ENCODE data around the gene SETBP1.

SETBP1 gene

DNA sequence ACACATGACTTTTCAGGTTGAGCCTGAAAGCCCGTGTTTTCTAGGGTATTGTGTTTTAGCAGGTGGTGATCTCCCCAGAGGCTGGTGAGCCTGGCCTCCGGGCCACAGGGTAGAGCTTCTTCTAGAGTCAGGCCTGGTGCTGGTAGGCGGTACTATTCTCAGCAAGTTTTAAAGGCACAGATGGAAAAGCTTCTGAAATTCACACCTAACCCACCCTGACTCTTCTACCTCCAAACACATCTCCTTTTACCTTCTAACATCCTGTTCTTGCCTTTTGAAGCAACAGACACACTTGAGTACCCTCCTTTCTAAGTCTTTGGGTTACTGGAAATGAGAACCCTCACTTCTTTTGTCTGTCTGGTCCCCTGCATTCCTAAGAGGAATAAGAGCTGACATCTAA, 191.1 kb downstream of the SETBP1 start:
- no peak for TF ChIP-seq CSDC2 (CRISPR knock-in tag; IDR thresholded peaks at IDR 0.05)
- no peak for TF ChIP-seq SNAI2 (CRISPR knock-in tag; IDR thresholded peaks at IDR 0.05)
- TF ChIP-seq PPARA (CRISPR knock-in tag; IDR thresholded peaks at IDR 0.05; ENCODE audit: borderline replicate concordance): no peak
- no peak for TF ChIP-seq OSR1 (CRISPR knock-in tag; IDR thresholded peaks at IDR 0.05)
- TF ChIP-seq ZFP30 (CRISPR knock-in tag; IDR thresholded peaks at IDR 0.05): no peak
- TF ChIP-seq, protein P1, sequence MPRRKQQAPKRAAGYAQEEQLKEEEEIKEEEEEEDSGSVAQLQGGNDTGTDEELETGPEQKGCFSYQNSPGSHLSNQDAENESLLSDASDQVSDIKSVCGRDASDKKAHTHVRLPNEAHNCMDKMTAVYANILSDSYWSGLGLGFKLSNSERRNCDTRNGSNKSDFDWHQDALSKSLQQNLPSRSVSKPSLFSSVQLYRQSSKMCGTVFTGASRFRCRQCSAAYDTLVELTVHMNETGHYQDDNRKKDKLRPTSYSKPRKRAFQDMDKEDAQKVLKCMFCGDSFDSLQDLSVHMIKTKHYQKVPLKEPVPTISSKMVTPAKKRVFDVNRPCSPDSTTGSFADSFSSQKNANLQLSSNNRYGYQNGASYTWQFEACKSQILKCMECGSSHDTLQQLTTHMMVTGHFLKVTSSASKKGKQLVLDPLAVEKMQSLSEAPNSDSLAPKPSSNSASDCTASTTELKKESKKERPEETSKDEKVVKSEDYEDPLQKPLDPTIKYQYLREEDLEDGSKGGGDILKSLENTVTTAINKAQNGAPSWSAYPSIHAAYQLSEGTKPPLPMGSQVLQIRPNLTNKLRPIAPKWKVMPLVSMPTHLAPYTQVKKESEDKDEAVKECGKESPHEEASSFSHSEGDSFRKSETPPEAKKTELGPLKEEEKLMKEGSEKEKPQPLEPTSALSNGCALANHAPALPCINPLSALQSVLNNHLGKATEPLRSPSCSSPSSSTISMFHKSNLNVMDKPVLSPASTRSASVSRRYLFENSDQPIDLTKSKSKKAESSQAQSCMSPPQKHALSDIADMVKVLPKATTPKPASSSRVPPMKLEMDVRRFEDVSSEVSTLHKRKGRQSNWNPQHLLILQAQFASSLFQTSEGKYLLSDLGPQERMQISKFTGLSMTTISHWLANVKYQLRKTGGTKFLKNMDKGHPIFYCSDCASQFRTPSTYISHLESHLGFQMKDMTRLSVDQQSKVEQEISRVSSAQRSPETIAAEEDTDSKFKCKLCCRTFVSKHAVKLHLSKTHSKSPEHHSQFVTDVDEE (CRISPR knock-in tag; IDR thresholded peaks at IDR 0.05): no peak
- TF ChIP-seq ZFP3 (CRISPR knock-in tag; IDR thresholded peaks at IDR 0.05): no peak
- no peak for TF ChIP-seq ZNF70 (CRISPR knock-in tag; IDR thresholded peaks at IDR 0.05)
- no peak for TF ChIP-seq ISL1 (CRISPR knock-in tag; IDR thresholded peaks at IDR 0.05)
- TF ChIP-seq, protein P2, sequence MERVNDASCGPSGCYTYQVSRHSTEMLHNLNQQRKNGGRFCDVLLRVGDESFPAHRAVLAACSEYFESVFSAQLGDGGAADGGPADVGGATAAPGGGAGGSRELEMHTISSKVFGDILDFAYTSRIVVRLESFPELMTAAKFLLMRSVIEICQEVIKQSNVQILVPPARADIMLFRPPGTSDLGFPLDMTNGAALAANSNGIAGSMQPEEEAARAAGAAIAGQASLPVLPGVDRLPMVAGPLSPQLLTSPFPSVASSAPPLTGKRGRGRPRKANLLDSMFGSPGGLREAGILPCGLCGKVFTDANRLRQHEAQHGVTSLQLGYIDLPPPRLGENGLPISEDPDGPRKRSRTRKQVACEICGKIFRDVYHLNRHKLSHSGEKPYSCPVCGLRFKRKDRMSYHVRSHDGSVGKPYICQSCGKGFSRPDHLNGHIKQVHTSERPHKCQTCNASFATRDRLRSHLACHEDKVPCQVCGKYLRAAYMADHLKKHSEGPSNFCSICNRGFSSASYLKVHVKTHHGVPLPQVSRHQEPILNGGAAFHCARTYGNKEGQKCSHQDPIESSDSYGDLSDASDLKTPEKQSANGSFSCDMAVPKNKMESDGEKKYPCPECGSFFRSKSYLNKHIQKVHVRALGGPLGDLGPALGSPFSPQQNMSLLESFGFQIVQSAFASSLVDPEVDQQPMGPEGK (CRISPR knock-in tag; IDR thresholded peaks at IDR 0.05; ENCODE audit: borderline replicate concordance): no peak
- no peak for TF ChIP-seq CSRNP3 (CRISPR knock-in tag; IDR thresholded peaks at IDR 0.05)
- TF ChIP-seq BACH2 (CRISPR knock-in tag; IDR thresholded peaks at IDR 0.05; ENCODE audit: borderline replicate concordance): no peak
- no peak for TF ChIP-seq TOX (CRISPR knock-in tag; IDR thresholded peaks at IDR 0.05; ENCODE audit: borderline replicate concordance)
- TF ChIP-seq ESRRG (CRISPR knock-in tag; IDR thresholded peaks at IDR 0.05): no peak
- no peak for TF ChIP-seq ARNTL (CRISPR knock-in tag; IDR thresholded peaks at IDR 0.05; ENCODE audit: borderline replicate concordance, low read depth)
- TF ChIP-seq TCF4 (CRISPR knock-in tag; IDR thresholded peaks at IDR 0.05; ENCODE audit: borderline replicate concordance): no peak
- TF ChIP-seq CREB5 (CRISPR knock-in tag; IDR thresholded peaks at IDR 0.05; ENCODE audit: low read depth): no peak
- TF ChIP-seq ZNF8 (CRISPR knock-in tag; IDR thresholded peaks at IDR 0.05): no peak
- no peak for ATAC-seq

GRCh38 chr18:44876024-44876423, 195.3 kb downstream of the SETBP1 start:
- no peak for ATAC-seq
- TF ChIP-seq RARB (CRISPR knock-in tag; IDR thresholded peaks at IDR 0.05) (no peak), POU6F1 (CRISPR knock-in tag; IDR thresholded peaks at IDR 0.05; ENCODE audit: borderline replicate concordance, low read depth) (no peak), ARNTL (CRISPR knock-in tag; IDR thresholded peaks at IDR 0.05; ENCODE audit: borderline replicate concordance, low read depth) (no peak), GLIS3 (CRISPR knock-in tag; IDR thresholded peaks at IDR 0.05) (no peak), ZNF8 (CRISPR knock-in tag; IDR thresholded peaks at IDR 0.05) (no peak), CSDC2 (CRISPR knock-in tag; IDR thresholded peaks at IDR 0.05) (no peak), PPARA (CRISPR knock-in tag; IDR thresholded peaks at IDR 0.05; ENCODE audit: borderline replicate concordance) (no peak), OSR1 (CRISPR knock-in tag; IDR thresholded peaks at IDR 0.05) (no peak), TCF4 (CRISPR knock-in tag; IDR thresholded peaks at IDR 0.05; ENCODE audit: borderline replicate concordance) (no peak), ESRRG (CRISPR knock-in tag; IDR thresholded peaks at IDR 0.05) (no peak), ZNF70 (CRISPR knock-in tag; IDR thresholded peaks at IDR 0.05) (no peak), TOX (CRISPR knock-in tag; IDR thresholded peaks at IDR 0.05; ENCODE audit: borderline replicate concordance) (no peak), BACH2 (CRISPR knock-in tag; IDR thresholded peaks at IDR 0.05; ENCODE audit: borderline replicate concordance) (no peak), CSRNP3 (CRISPR knock-in tag; IDR thresholded peaks at IDR 0.05) (no peak), SNAI2 (CRISPR knock-in tag; IDR thresholded peaks at IDR 0.05) (no peak)
- TF ChIP-seq, protein P1 (CRISPR knock-in tag; IDR thresholded peaks at IDR 0.05): no peak
- TF ChIP-seq, protein P2 (CRISPR knock-in tag; IDR thresholded peaks at IDR 0.05; ENCODE audit: borderline replicate concordance): no peak

All from SK-N-SH treated with all-trans-retinoic acid at 6 μM for 48 hours (cell line).